Stimulated activated CD4-positive, alpha-beta T cell treated with anti-CD3 and anti-CD28 coated beads, TNF-alpha, amount 100 ng/mL, for 1 hour (primary cell): ENCODE results near the gene SMIM20.
"Not testable (repeated sequence)": the region's sequence is repeated elsewhere in the genome, so short reads cannot be mapped to it uniquely, and the experiment has no call there.

Experiments
- DNase-seq, 3 donors: peaks; one replicate each; pipeline ENCODE4 v3.0.0-alpha.2; 2020; ENCODE audit warnings: low read depth in 3 of 3, low spot score in 1 of 3

SMIM20 gene

DNA sequence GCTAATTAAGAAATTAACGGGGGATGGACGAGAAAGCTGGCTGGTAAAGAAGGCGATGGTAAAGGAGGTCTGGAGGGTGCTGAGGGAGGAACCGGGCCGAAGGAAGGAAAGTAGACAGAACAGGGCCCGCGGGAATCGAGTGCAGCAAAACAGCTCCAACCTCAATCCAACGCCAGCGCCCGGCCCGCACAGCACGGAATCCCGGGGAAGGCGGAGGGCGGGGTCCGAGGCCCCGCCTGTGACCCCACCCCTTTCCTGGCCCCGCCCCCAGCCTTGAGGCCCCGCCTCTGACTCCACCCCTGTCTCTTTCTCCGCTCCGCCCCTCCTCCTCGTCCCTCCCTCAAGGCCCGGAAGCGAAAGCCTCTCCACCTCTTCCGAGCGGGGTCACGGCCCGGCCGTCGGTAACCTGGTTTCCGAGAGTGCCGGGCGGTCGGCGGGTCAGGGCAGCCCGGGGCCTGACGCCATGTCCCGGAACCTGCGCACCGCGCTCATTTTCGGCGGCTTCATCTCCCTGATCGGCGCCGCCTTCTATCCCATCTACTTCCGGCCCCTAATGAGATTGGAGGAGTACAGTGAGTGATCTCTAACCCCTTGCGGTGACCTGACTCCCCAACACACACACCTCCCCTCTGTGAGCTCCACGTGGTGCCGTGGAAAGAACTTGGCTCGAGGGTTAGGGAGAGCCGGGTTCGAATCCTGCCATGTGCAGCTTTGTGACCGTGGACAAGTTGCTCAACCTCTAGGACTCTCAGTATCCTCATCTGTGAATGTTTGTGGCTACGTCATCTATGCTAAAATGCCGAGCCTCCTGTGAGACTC is at the start of gene SMIM20:
SMIM20 (plus strand) TSS at position 370 of the 819 bp plus-strand sequence; CDS start at position 464, 94 bp downstream.
- peak; percentile 78 to 85 (median 85) for DNase-seq

GRCh38 chr4:25865586-25865985 is 48.4 kb upstream of the SMIM20 start:
- no peak for DNase-seq

- DNase-seq = not testable (repeated sequence)
These were observed 47.6 kb upstream of the SMIM20 start for GRCh38 chr4:25866401-25866800.

- no peak for DNase-seq
These were observed 46.2 kb upstream of the SMIM20 start for GRCh38 chr4:25867781-25868294.

- no peak for DNase-seq
These were observed 43.9 kb upstream of the SMIM20 start for GRCh38 chr4:25870081-25870480.

DNA sequence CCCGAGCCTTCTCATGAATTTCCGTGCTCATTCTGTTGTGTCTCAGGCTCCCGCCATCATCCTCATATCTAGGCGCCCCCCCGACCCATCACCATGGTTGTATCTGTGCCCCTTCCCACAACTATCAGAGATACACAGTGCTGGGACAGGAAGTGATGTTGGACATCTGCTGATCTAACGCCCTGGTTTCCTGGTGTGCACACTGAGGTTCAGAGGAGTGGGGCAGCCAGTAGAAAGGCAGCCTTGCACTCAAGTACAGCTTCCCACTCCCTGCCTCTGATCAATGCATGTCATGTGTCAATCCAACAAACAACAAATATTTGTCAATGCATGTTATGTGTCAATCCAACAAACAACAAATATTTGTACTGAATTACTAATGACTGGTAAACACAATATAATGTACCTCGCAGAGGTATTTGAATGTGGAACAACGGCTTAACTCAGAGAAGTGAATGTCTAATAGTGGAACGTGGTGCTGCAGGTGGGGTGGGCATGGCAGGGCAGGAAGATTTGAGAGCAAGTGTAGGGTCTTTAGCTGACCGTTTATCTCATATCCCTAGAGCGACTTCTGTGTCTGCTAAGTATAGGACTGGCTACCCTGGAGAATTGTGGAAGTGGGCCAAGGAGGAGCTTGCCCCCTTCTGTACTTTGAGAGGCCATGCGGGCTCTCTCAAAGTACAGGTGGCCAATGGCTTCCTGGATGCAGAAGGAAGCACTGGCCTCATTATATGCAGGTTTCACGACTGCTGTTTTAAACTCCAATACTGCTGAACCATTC is 41.0 kb upstream of the SMIM20 start:
- DNase-seq = no peak

- no peak for DNase-seq
These were observed 40.3 kb upstream of the SMIM20 start for GRCh38 chr4:25873632-25874129.

DNA sequence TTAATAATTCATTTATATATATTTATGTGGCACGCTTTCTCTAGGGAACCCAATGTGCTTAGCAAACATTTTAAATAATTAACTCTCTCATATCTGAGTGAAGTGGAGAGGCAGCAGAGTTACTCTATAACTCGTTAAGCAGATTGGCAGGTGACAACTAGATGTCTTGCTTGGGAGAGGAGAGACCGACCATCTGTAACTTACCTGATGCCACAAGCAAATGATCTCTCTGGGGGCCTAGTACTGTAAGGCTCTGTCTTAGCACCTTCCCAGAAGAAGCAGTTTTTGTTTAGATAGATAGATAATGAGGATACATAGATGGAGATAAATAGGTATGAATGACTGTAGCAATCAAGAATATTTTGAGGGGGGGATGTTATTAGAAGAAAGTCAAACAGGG is 39.4 kb upstream of the SMIM20 start:
- no peak for DNase-seq

DNA sequence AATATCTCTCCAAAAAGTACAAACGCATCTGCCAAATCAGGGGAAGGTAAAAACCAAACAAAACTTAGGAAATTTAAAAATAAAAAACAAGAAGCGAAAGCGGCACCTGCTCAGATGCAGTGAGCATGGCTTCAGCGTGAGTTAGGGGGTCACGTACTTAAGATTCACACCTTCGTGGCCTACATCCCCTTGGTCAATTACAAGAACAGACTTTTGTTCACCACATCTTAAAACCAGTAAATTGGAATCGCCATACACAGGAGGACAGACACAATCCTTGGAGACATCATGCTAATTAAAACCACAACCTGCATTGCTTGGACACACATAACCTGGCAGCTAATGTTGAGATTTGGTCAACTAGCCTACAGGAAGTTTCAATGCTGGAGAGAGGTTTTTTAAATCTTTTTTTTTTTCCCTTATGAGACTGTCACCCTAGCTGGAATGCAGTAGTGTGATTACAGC is 38.7 kb upstream of the SMIM20 start:
- no peak for DNase-seq

GRCh38 chr4:25878676-25879075 is 35.3 kb upstream of the SMIM20 start:
- no peak for DNase-seq

GRCh38 chr4:25879091-25879584 is 34.9 kb upstream of the SMIM20 start:
- DNase-seq = no peak

- no peak for DNase-seq
These were observed 34.4 kb upstream of the SMIM20 start for GRCh38 chr4:25879587-25879986.

- DNase-seq = no peak
These were observed 33.9 kb upstream of the SMIM20 start for GRCh38 chr4:25879991-25880651.

DNA sequence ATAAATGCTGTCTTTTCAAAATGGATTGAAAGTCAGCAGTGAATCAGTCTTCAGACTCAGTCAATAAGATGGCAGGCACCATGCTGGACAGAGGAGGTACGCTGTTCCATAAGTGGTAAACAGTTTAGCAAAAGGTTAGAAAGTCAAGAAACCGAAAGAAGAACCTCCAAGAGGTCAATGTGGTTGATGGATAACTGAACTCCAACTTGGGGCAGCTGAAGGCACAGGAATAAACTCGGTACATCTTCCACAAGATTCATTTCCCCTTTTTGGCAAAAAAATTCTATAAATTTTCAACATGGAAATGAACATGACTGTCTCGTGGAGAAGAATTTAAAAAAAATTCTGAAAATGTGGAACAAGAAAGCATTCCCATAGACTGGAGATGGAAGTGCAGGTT is 32.8 kb upstream of the SMIM20 start:
- DNase-seq = no peak

GRCh38 chr4:25882226-25882625 is 31.8 kb upstream of the SMIM20 start:
- DNase-seq = no peak

DNA sequence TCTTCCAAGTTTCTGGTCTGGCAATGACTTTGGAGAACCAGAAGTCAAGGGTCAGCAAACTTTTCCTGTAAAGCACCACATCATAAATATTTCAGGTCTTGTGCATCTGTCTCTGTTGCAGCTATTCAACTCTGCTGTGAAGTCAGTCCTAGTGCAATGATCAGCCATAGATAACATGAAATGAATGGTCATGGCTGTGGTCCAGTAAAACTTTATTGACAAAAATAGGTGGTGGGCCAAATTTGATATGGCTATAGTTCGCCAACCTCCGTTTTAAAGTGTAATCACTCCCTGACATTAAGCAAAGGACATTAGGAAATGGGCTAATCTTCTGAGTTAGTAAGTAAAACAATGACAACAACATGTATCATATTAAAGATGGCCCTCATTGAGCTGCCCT is 30.5 kb upstream of the SMIM20 start:
- DNase-seq = no peak

GRCh38 chr4:25884031-25884782 is 29.8 kb upstream of the SMIM20 start:
- DNase-seq = no peak

DNA sequence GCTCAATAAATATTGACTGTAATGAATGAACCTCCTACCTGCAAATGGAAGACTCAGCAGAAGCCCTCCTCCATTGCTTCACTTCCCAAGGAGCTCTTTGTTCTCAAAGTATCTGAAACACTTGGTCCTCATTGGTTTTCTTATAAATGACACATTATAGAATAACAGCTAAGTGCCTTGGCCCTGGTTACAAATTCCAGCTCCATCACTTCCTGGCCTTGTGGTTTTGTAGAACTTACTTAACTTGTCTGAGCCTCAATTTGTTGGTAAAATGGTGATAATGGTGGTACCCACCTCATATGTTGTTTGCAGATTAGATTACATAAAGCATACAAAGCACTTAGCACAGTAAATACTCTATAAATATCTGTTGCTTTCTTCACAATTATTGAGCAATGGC is 25.2 kb upstream of the SMIM20 start:
- DNase-seq = no peak

DNA sequence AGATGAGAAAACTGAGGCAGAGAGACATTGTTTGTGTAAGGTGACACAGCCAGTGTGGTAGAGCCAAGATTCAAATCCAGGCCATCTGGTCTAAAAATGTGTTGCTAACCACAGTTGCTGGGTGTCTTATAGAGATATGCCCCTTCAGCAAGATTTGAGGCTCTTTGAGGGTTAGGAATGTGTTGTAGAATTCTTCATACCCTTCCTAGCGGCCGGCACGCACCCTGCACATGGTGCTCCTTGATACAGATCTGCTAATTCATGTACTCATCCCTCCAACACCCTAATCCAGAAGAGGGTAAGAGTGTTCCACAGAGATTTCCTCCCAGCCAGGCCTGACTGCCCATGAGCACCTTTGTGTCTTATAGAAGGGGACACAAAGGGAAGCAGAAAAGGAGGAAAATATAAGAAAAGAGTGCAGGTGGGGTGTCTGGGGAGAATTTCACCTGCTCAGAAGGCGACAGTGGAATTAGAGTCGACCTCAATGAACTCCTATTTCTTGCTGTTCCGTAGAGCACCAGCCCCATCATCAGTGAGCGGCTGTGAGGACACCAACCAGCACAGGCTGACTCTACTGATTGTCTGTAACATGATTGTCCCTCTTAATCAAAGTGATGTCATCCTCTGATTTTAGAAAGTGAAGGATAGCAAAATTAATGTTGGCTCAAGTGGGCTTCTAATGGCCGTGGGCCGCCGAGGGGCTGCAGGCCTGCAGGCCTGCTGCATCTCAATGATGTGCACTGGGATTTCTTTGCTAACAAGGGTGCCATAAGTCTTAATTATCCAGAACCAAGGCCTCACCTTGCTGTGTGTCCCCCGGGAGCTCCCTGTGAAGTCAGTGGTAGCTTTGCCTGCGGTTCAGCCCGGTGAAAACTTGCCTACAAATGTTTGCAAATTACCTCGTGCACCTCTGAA is 24.2 kb upstream of the SMIM20 start:
- DNase-seq = no peak
